ENCODE measurements around the gene RBM4.

GRCh38 chr11:66631883-66632282, 6.6 kb upstream of the RBM4 start:
- no peak for TF ChIP-seq POLR2A (IDR thresholded peaks at IDR 0.05)
- TF ChIP-seq CTCF (IDR thresholded peaks at IDR 0.05 in 4 of 5, conservative IDR thresholded peaks at IDR 0.05 in 1 of 5), result no peak

All from gastrocnemius medialis (tissue), 4 donors.